ENCODE results near the gene HDAC4.

- TF ChIP-seq RCOR1 (IDR thresholded peaks at IDR 0.05; ENCODE audit: low read depth, low read length), result no peak
- no peak for TF ChIP-seq CTCF (IDR thresholded peaks at IDR 0.05)
- TF ChIP-seq E2F6 (IDR thresholded peaks at IDR 0.05; ENCODE audit: borderline replicate concordance, low read depth), result no peak
- TF ChIP-seq RAD21 (conservative IDR thresholded peaks at IDR 0.05 in 1 of 2, IDR thresholded peaks at IDR 0.05 in 1 of 2), result no peak
- TF ChIP-seq NR3C1 (IDR thresholded peaks at IDR 0.05), result no peak
- TF ChIP-seq POLR2AphosphoS2 (conservative IDR thresholded peaks at IDR 0.05; ENCODE audit: low read length), result no peak
- TF ChIP-seq EP300 (IDR thresholded peaks at IDR 0.05), result no peak
These were observed 385.5 kb downstream of the HDAC4 start for GRCh38 chr2:239015218-239015900.

All from A549 (cell line).